Heart left ventricle (tissue), 16 donors: Measurements from ENCODE around the gene ATP4A. TPM values are rescaled to one million over a fixed set of nuclear protein-coding genes. Genes with fewer than 3 reads are reported as not detected.

Source experiments
- ATAC-seq, 4 donors: fragments of 200-7000 bp; cut with Tn5 transposase; one replicate each; pipeline ENCODE4 v1.9.1; 2020 to 2022; ENCODE audit warnings: moderate library complexity in 4 of 4, mild to moderate bottlenecking in 3 of 4, moderate number of reproducible peaks in 1 of 4
- DNase-seq, 5 donors: peaks; one replicate each; pipeline ENCODE4 v3.0.0-alpha.2; 2020
- H3K27ac ChIP-seq, 12 donors: fragments of 200-600 bp; sonication (generic) in 4 of 12; one replicate each; pipeline versions ENCODE4 v1.5.0 to v1.8.0; 2016 to 2022; ENCODE audit warnings: mild to moderate bottlenecking in 2 of 12
- H3K27me3 ChIP-seq, 9 donors: fragments of 200-600 bp; sonication (generic) in 2 of 9; one replicate each; pipeline versions ENCODE4 v1.5.1 to v1.8.0; 2016 to 2022; ENCODE audit warnings: mild to moderate bottlenecking in 3 of 9
- H3K36me3 ChIP-seq, 9 donors: fragments of 200-600 bp; sonication (generic) in 2 of 9; one replicate each; pipeline versions ENCODE4 v1.5.0 to v1.8.0; 2018 to 2022; ENCODE audit warnings: mild to moderate bottlenecking in 2 of 9
- H3K4me1 ChIP-seq, 12 donors: fragments of 200-600 bp; sonication (generic) in 4 of 12; one replicate each; pipeline versions ENCODE4 v1.5.0 to v1.8.0; 2016 to 2022; ENCODE audit warnings: mild to moderate bottlenecking in 3 of 12
- H3K4me3 ChIP-seq, 12 donors: fragments of 200-600 bp; sonication (generic) in 4 of 12; one replicate each; pipeline versions ENCODE4 v1.5.0 to v1.8.0; 2017 to 2022; ENCODE audit warnings: mild to moderate bottlenecking in 9 of 12, moderate library complexity in 4 of 12
- H3K9me3 ChIP-seq, 12 donors: fragments of 200-600 bp; sonication (generic) in 4 of 12; one replicate each; pipeline versions ENCODE4 v1.5.0 to v1.8.0; 2016 to 2022; ENCODE audit warnings: mild to moderate bottlenecking in 1 of 12
- POLR2A ChIP-seq, 2 donors: fragments of 450-650 bp; IDR thresholded peaks; one replicate each; pipeline ENCODE4 v1.6.1; 2017; ENCODE audit warnings: antibody characterized with exemption in 2 of 2, mild to moderate bottlenecking in 2 of 2, moderate library complexity in 2 of 2
- WGBS, 4 donors: extraction: QIAGEN DNeasy Blood & Tissue Kit in 2 of 4; methylation state at CpG; one replicate each; pipeline versions ENCODE4 v1.1.5 to v1.1.7; 2013 to 2018; 5-methylcytosine and 5-hydroxymethylcytosine counted together
- intact Hi-C, 10 donors: fragments of 100-400 bp; cut with DNase I; formaldehyde crosslinking; loops; one replicate each; pipeline versions ENCODE4 v1.11.1 to v1.14.2; 2022
- polyA plus RNA-seq, 2 donors: library from polyadenylated mRNA; stranded (reverse); fragments of 200-250 nt; gene quantifications; one replicate each; pipeline ENCODE4 v1.2.3, GENCODE V29; 2013
- total RNA-seq, 9 donors: library from RNA; depleted of rRNA in 2 of 9; stranded (reverse); fragments of >200 nt in 2 of 9; fragmentation: NEBNext Ultra II Directional in 3 of 9; extraction: Animal tissue kit (Norgen Biotek cat#: 25700) in 3 of 9; gene quantifications; one replicate each; pipeline versions ENCODE4 v1.1.0 to v1.2.4, GENCODE V29; 2016 to 2023
- TF ChIP-seq, protein P1 (sequence below), 12 donors: fragments of 200-600 bp; sonication (generic) in 4 of 12; IDR thresholded peaks; one replicate each; pipeline versions ENCODE4 v1.5.0 to v1.8.0; 2018 to 2022; ENCODE audit warnings: antibody characterized with exemption in 12 of 12, mild to moderate bottlenecking in 5 of 12
- donor health status: ischemic (EF 13 %, LVEDD 7.1; RV severe dilation, severe dysfunction).
- donor health status: healthy with polysubstance abuse.
- donor health status: DM: no; HTN: yes; CAD: no.
- donor health status: DM: no; HTN: no; CAD: no.
- donor health status: ischemic (EF 25% LVEDD 6.9; RV normal size, moderate dysfunction).
- donor health status: ischemic (EF 25% LVEDD 5.7; RV mildly dilated, moderate dysfunction).
- donor health status: healthy.
- donor health status: DM: yes; HTN: yes; CAD: no.
- donor health status: ischemic (EF 35%, LVEDD 5.7; RV mildly dilated, moderate dysfunction).
- donor health status: nonischemic (EF 11% LVEDD 7.7; RV severe dilation, severe dysfunction).
- donor health status: DM: yes; HTN: yes; CAD: no.
- donor health status: PGD.
- donor health status: ischemic (EF 29% LVEDD 5.4; RV normal size, mild dysfunction).
- donor health status: nonischemic (EF 23%, LVEDD 6.1; RV moderate dilation, normal function).

ATP4A gene
- total and polyA plus RNA-seq, 11 donors, result not detected

DNA sequence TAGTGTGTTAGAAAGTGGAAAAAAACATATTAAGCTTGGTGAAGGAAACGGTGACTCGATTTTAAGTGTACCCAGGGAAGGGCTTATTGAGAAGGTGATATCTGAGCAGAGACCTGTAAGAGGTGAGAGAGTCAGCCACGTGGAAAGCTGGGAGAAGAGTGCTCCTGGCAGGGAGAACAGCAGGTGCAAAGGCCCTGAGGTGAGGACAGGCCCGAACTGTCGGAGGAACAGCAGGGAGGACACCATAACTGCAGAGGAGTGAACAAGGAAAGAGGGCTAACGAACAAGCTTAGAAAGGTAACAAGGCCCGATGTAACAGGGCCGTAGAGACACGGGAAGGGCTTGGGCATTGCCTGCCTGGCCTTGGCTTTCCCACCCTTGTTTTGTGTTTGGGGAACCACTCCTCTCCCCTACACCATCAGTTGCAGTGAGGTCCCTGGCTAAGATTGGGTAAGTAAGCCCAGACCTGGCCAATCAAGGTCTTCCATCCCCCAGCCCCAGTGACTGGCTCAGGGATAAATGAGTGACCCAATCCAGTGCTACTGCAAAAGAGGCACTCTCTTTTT is 7.3 kb downstream of the ATP4A start:
- Histone ChIP-seq H3K4me3 (no peak overlapping the region), H3K4me1 (peaks cover 0 to 14% (median 4%) of the 10 kb centered on the region in 12 donors), H3K27me3 (peaks cover 8 to 40% (median 23%) of the 10 kb centered on the region in 9 donors), H3K36me3 (no peaks in the 10 kb centered on the region), H3K27ac (no peak overlapping the region), H3K9me3 (no peaks in the 10 kb centered on the region)
- DNase-seq (no peak), ATAC-seq (no peak)
- intact Hi-C loops, result no loop called here
- WGBS, 4 donors, result 84 to 87% (median 87%) methylated on average over 9 of the region's 9 CpGs
- no peak for TF ChIP-seq POLR2A (IDR thresholded peaks at IDR 0.05)
- TF ChIP-seq, protein P1, sequence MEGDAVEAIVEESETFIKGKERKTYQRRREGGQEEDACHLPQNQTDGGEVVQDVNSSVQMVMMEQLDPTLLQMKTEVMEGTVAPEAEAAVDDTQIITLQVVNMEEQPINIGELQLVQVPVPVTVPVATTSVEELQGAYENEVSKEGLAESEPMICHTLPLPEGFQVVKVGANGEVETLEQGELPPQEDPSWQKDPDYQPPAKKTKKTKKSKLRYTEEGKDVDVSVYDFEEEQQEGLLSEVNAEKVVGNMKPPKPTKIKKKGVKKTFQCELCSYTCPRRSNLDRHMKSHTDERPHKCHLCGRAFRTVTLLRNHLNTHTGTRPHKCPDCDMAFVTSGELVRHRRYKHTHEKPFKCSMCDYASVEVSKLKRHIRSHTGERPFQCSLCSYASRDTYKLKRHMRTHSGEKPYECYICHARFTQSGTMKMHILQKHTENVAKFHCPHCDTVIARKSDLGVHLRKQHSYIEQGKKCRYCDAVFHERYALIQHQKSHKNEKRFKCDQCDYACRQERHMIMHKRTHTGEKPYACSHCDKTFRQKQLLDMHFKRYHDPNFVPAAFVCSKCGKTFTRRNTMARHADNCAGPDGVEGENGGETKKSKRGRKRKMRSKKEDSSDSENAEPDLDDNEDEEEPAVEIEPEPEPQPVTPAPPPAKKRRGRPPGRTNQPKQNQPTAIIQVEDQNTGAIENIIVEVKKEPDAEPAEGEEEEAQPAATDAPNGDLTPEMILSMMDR (IDR thresholded peaks at IDR 0.05), result no peak

DNA sequence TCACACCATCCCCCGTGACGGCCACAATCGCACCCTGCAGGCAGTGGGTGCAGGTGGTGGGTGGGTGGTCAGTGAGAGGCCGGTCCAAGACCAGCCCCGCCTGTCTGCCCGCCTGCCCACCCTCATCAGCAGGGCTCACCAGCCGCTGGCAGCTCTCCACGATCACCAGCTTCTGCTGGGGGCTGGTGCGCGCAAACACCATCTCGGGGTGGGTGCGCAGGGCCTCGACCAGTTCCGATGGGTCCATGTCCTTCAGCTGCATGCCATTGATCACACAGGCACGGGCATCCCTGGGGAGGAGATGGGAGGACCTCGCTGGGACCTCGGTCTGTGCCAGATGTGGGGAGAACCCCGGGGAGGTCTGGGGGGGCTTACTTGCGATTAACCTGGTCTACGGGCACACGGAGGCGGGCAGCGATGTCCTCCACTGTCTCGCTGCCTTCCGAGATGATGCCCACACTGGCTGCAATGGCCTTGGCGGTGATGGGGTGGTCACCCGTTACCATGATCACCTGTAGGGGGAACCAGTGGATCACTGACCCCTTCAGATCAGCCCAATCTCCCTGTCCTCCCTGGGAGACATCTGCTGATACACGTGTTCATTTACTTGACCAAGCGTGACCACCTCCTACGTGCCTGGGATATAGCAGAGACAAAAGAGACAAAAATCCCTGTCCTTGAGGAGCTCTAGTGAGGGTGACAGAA is 8.0 kb downstream of the ATP4A start:
- Histone ChIP-seq H3K27ac (no peak overlapping the region), H3K4me3 (no peak overlapping the region), H3K36me3 (no peaks in the 10 kb centered on the region), H3K27me3 (peaks cover 8 to 35% (median 23%) of the 10 kb centered on the region in 9 donors), H3K4me1 (peaks cover 0 to 14% (median 4%) of the 10 kb centered on the region in 12 donors), H3K9me3 (no peaks in the 10 kb centered on the region)
- DNase-seq, result no peak
- 50 to 70% (median 65%) methylated on average over 10 to 30 of the region's 30 CpGs for WGBS, 4 donors
- intact Hi-C loops, result no loop called here
- ATAC-seq, result no peak
- no peak for TF ChIP-seq POLR2A (IDR thresholded peaks at IDR 0.05)
- TF ChIP-seq, protein P1 (IDR thresholded peaks at IDR 0.05), result peak in 1 of 12 donors; percentile 7

DNA sequence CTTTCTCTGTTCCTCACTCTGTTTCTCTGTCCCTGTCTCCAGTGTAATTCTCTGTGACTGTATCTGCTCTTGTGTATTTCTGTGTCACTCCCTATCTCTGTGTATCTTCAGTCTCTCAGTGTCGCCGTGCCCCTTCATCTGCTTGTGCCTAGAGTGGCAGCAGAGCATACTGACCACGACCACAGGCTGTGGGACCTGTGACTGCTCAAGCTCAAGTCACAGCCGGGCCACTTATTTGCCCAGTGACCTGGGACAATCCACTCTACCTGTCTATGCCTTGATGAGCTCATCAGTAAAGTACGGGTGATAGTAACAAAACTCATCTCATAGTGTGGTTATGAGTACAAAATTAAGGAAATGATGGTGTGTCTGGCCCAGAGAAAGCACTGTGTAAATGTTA is 9.4 kb downstream of the ATP4A start:
- Histone ChIP-seq H3K9me3 (no peaks in the 10 kb centered on the region), H3K4me1 (peaks cover 0 to 14% (median 4%) of the 10 kb centered on the region in 12 donors), H3K4me3 (no peak overlapping the region), H3K27me3 (peaks cover 7 to 22% (median 13%) of the 10 kb centered on the region in 9 donors), H3K36me3 (no peaks in the 10 kb centered on the region), H3K27ac (no peak overlapping the region)
- ATAC-seq (no peak), DNase-seq (no peak)
- WGBS, 4 donors, result 58 to 68% (median 66%) methylated on average over 5 of the region's 5 CpGs
- TF ChIP-seq, protein P1 (IDR thresholded peaks at IDR 0.05), result no peak
- no peak for TF ChIP-seq POLR2A (IDR thresholded peaks at IDR 0.05)
- intact Hi-C loops, result no loop called here

DNA sequence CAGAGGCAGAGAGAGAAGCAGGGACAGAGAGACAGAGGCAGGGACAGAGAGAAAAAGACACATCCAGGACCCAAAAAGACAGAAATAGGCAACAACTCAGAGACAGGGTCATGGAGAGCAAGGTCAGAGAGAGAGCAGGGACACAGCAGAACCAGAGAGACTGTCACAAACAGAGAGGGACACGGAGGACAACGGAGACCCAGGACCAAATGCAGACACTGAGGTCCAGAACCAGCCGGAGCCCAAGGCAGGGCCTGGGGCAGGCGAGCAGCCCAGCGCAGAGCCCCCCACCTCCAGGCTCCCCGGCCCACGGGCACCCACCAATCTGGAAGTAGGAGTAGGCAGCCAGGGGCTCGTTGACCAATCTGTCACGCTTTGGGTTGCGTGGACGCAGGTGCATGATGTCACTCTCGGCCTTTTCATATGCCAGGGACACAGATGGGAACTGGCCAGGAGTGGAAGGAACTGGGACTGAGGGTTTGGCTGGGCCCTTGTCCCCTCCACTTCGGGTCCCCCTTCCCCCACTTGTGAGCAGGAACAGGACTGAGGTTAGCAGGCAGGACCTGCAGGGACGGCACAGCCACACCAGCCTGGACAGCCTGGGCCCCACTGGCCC is 10.0 kb downstream of the ATP4A start:
- ATAC-seq (no peak), DNase-seq (no peak)
- Histone ChIP-seq H3K4me3 (no peak overlapping the region), H3K27ac (no peak overlapping the region), H3K4me1 (peaks cover 0 to 13% (median 4%) of the 10 kb centered on the region in 12 donors), H3K36me3 (no peaks in the 10 kb centered on the region), H3K9me3 (no peaks in the 10 kb centered on the region), H3K27me3 (peaks cover 1 to 16% (median 7%) of the 10 kb centered on the region in 9 donors)
- intact Hi-C loops, result no loop called here
- TF ChIP-seq, protein P1 (IDR thresholded peaks at IDR 0.05), result no peak
- no peak for TF ChIP-seq POLR2A (IDR thresholded peaks at IDR 0.05)
- WGBS, 4 donors, result 69 to 76% (median 75%) methylated on average over 7 to 14 of the region's 14 CpGs
